IMR-90 (cell line): ENCODE measurements around the gene SYNGR4. TPM values are rescaled to one million over a fixed set of nuclear protein-coding genes. Genes with fewer than 3 reads are reported as not detected.

Experiments used
- ATAC-seq: fragments of 200-7000 bp; cut with Tn5 transposase; 2 replicates; pipeline ENCODE4 v1.9.1; 2020; ENCODE audit warnings: low read depth, mild to moderate bottlenecking, moderate library complexity
- BruUV-seq: library from RNA; stranded (reverse); fragments of 400-500 nt; replicated peaks from 2 replicates; lab custom pipeline; 2021; lab: Mats Ljungman, UMichigan
- CTCF ChIA-PET: fragments of 300-600 bp; formaldehyde crosslinking; extraction: SDS; loops from one replicate; lab custom pipeline; 2021; ENCODE audit warnings: antibody characterized with exemption; lab: Yijun Ruan, JAX
- POLR2A ChIA-PET: fragments of 300-600 bp; sonication (Branson Sonifier 250); formaldehyde crosslinking; loops from one replicate; lab custom pipeline; 2022; ENCODE audit warnings: antibody characterized with exemption; ENCODE audit not compliant: unreplicated experiment; lab: Charles Lee
- DNase-seq: peaks from one replicate; pipeline ENCODE4 v3.0.0; 2013
- H2AFZ ChIP-seq: replicated peaks from 2 replicates; pipeline ENCODE3; 2013; ENCODE audit warnings: low read length, mild to moderate bottlenecking; ENCODE audit not compliant: poor library complexity
- H2AK5ac ChIP-seq: 2 replicates; pipeline ENCODE4 v1.6.1; 2013; ENCODE audit warnings: low read depth, low read length, inconsistent platforms
- H2AK9ac ChIP-seq: replicated peaks from 2 replicates; pipeline ENCODE3; 2013; ENCODE audit warnings: mild to moderate bottlenecking, low read depth, low read length, moderate library complexity; ENCODE audit not compliant: poor library complexity
- H2BK120ac ChIP-seq: 2 replicates; pipeline ENCODE4 v1.6.1; 2013; ENCODE audit warnings: low read depth, low read length, inconsistent platforms
- H2BK15ac ChIP-seq: 3 replicates; pipeline ENCODE4 v1.6.1; 2013; ENCODE audit warnings: low read depth, low read length, inconsistent platforms
- H2BK20ac ChIP-seq: 2 replicates; pipeline ENCODE4 v1.6.1; 2013; ENCODE audit warnings: low read depth, mild to moderate bottlenecking, inconsistent platforms, low read length, moderate library complexity
- H2BK5ac ChIP-seq: 2 replicates; pipeline ENCODE4 v1.6.1; 2013; ENCODE audit warnings: mild to moderate bottlenecking, low read depth, low read length, inconsistent platforms; ENCODE audit not compliant: poor library complexity, severe bottlenecking
- H3K14ac ChIP-seq: replicated peaks from 2 replicates; pipeline ENCODE4 v1.6.1; 2013; ENCODE audit warnings: low read depth, low read length, inconsistent platforms
- H3K18ac ChIP-seq: 2 replicates; pipeline ENCODE4 v1.6.1; 2013; ENCODE audit warnings: low read depth, low read length, control low read depth
- H3K23ac ChIP-seq: 2 replicates; pipeline ENCODE4 v1.6.1; 2013; ENCODE audit warnings: low read depth, low read length, inconsistent platforms
- H3K27ac ChIP-seq: 2 replicates; pipeline ENCODE4 v1.5.1; 2013; ENCODE audit warnings: mild to moderate bottlenecking, control low read depth, low read length; ENCODE audit not compliant: insufficient read depth
- H3K27me3 ChIP-seq: 2 replicates; pipeline ENCODE4 v1.6.1; 2013; ENCODE audit warnings: low read length; ENCODE audit not compliant: control insufficient read depth, insufficient read depth
- H3K36me3 ChIP-seq: 2 replicates; pipeline ENCODE4 v1.6.1; 2013; ENCODE audit warnings: low read length, mixed read lengths; ENCODE audit not compliant: control insufficient read depth, insufficient read depth
- H3K4ac ChIP-seq: 2 replicates; pipeline ENCODE4 v1.6.1; 2013; ENCODE audit warnings: low read depth, low read length, inconsistent platforms
- H3K4me1 ChIP-seq: 2 replicates; pipeline ENCODE4 v1.6.1; 2013; ENCODE audit warnings: low read length, mixed read lengths; ENCODE audit not compliant: control insufficient read depth, insufficient read depth
- H3K4me2 ChIP-seq: 2 replicates; pipeline ENCODE4 v1.6.1; 2013; ENCODE audit warnings: low read depth, mild to moderate bottlenecking, control low read depth, low read length, moderate library complexity
- H3K4me3 ChIP-seq: 2 replicates; pipeline ENCODE4 v1.5.1; 2013; ENCODE audit warnings: low read depth, mild to moderate bottlenecking, control low read depth, low read length, moderate library complexity; ENCODE audit not compliant: insufficient read depth
- H3K56ac ChIP-seq: 2 replicates; pipeline ENCODE4 v1.6.1; 2013; ENCODE audit warnings: low read length, inconsistent platforms; ENCODE audit not compliant: insufficient read depth; ENCODE audit errors: extremely low read depth
- H3K79me1 ChIP-seq, 2 experiments: 2 replicates each; pipeline ENCODE4 v1.6.1; 2013; ENCODE audit warnings: low read length in 2 of 2, inconsistent platforms in 1 of 2, low read depth in 1 of 2
- H3K9ac ChIP-seq: 2 replicates; pipeline ENCODE4 v1.6.1; 2013; ENCODE audit warnings: low read depth, low read length, control low read depth
- H3K9me1 ChIP-seq: 2 replicates; pipeline ENCODE4 v1.6.1; 2013; ENCODE audit warnings: low read length, inconsistent platforms; ENCODE audit not compliant: insufficient read depth
- H3K9me3 ChIP-seq: 2 replicates; pipeline ENCODE4 v1.6.1; 2013; ENCODE audit warnings: low read length; ENCODE audit not compliant: control insufficient read depth, insufficient read depth
- H4K20me1 ChIP-seq: 2 replicates; pipeline ENCODE4 v1.6.1; 2013; ENCODE audit warnings: low read length, inconsistent platforms; ENCODE audit not compliant: insufficient read depth
- H4K5ac ChIP-seq: 2 replicates; pipeline ENCODE4 v1.6.1; 2013; ENCODE audit warnings: mild to moderate bottlenecking, low read depth, low read length, control low read depth
- H4K8ac ChIP-seq, 2 experiments: 2 replicates each; pipeline ENCODE4 v1.6.1; 2013; ENCODE audit warnings: low read depth in 2 of 2, low read length in 2 of 2, control low read depth in 1 of 2, inconsistent platforms in 1 of 2
- H4K91ac ChIP-seq: 2 replicates; pipeline ENCODE4 v1.6.1; 2013; ENCODE audit warnings: low read depth, low read length, inconsistent platforms; ENCODE audit not compliant: insufficient read depth
- BHLHE40 ChIP-seq: fragments of 150-350 bp; IDR thresholded peaks from 2 replicates; pipeline ENCODE4 v1.6.1; 2016; ENCODE audit warnings: mild to moderate bottlenecking, low read depth, low read length
- CHD1 ChIP-seq: IDR thresholded peaks from 2 replicates; pipeline ENCODE4 v1.6.1; 2012; ENCODE audit warnings: low read depth, low read length, improper control_type of control experiment
- FOS ChIP-seq: fragments of 150-350 bp; IDR thresholded peaks from 2 replicates; pipeline ENCODE4 v1.6.1; 2016; ENCODE audit warnings: low read depth, low read length
- MAFK ChIP-seq: IDR thresholded peaks from 2 replicates; pipeline ENCODE4 v1.6.1; 2012; ENCODE audit warnings: low read depth, low read length, improper control_type of control experiment
- MAZ ChIP-seq: IDR thresholded peaks from 2 replicates; pipeline ENCODE4 v1.6.1; 2012; ENCODE audit warnings: low read depth, mild to moderate bottlenecking, low read length, improper control_type of control experiment, moderate library complexity, borderline replicate concordance
- NFE2L2 ChIP-seq: fragments of 150-350 bp; IDR thresholded peaks from 2 replicates; pipeline ENCODE4 v1.6.1; 2016; ENCODE audit warnings: low read depth, mild to moderate bottlenecking, low read length
- POLR2A ChIP-seq: IDR thresholded peaks from 2 replicates; pipeline ENCODE4 v1.6.1; 2012; ENCODE audit warnings: mild to moderate bottlenecking, low read depth, low read length
- RAD21 ChIP-seq: IDR thresholded peaks from 2 replicates; pipeline ENCODE4 v1.6.1; 2012; ENCODE audit warnings: low read length, improper control_type of control experiment
- RFX5 ChIP-seq: IDR thresholded peaks from 2 replicates; pipeline ENCODE4 v1.8.0; 2012; ENCODE audit warnings: low read depth, mild to moderate bottlenecking, low read length, moderate library complexity
- WGBS, 2 experiments: methylation state at CpG; one replicate each; pipeline versions ENCODE4 v1.1.5 to v1.1.7; 2013; ENCODE audit warnings: missing lambda C conversion rate in 2 of 2; ENCODE audit not compliant: insufficient read length in 1 of 2; ENCODE audit errors: extremely low coverage in 2 of 2; 5-methylcytosine and 5-hydroxymethylcytosine counted together
- dilution Hi-C: fragments of 300-500 bp; cut with HindIII; formaldehyde crosslinking; loops from one replicate; pipeline ENCODE4 v1.14.3; 2018; ENCODE audit warnings: low sequenced_read_pairs; ENCODE audit not compliant: unreplicated experiment
- in situ Hi-C: fragments of 300-500 bp; cut with MboI; formaldehyde crosslinking; loops from 3 replicates; pipeline ENCODE4 v1.14.3; 2019; ENCODE audit warnings: low sequenced_read_pairs, inconsistent platforms, mixed read lengths
- intact Hi-C: fragments of 100-400 bp; cut with micrococcal nuclease; formaldehyde crosslinking; loops from 2 replicates; pipeline ENCODE4 v1.10.0; 2022
- polyA plus RNA-seq, 3 experiments: library from polyadenylated mRNA; depleted of rRNA; stranded (reverse); fragments of >200 nt; gene quantifications; 2 replicates each; pipeline ENCODE4 v1.2.3, GENCODE V29; 2012; ENCODE audit warnings: low replicate concordance in 1 of 3
- total RNA-seq: library from RNA; depleted of rRNA; stranded (reverse); fragments of >200 nt; gene quantifications from 2 replicates; pipeline ENCODE4 v1.2.3, GENCODE V29; 2012
- TF ChIP-seq, protein P1 (sequence below): fragments of 150-350 bp; IDR thresholded peaks from 2 replicates; pipeline ENCODE4 v1.6.1; 2016; ENCODE audit warnings: low read depth, mild to moderate bottlenecking, low read length, moderate library complexity, borderline replicate concordance
- TF ChIP-seq, protein P2 (sequence below): conservative IDR thresholded peaks from 2 replicates; pipeline ENCODE4 v1.5.1; 2012; ENCODE audit warnings: mild to moderate bottlenecking, low read depth, low read length, improper control_type of control experiment
- TF ChIP-seq, protein P3 (sequence below): fragments of 150-350 bp; IDR thresholded peaks from 2 replicates; pipeline ENCODE4 v1.6.1; 2017; ENCODE audit warnings: mild to moderate bottlenecking, antibody characterized with exemption, low read length, low read depth

SYNGR4 gene
- total and polyA plus RNA-seq, 2 of the 4 experiments (the other 2 are of a cell fraction), result not detected

DNA sequence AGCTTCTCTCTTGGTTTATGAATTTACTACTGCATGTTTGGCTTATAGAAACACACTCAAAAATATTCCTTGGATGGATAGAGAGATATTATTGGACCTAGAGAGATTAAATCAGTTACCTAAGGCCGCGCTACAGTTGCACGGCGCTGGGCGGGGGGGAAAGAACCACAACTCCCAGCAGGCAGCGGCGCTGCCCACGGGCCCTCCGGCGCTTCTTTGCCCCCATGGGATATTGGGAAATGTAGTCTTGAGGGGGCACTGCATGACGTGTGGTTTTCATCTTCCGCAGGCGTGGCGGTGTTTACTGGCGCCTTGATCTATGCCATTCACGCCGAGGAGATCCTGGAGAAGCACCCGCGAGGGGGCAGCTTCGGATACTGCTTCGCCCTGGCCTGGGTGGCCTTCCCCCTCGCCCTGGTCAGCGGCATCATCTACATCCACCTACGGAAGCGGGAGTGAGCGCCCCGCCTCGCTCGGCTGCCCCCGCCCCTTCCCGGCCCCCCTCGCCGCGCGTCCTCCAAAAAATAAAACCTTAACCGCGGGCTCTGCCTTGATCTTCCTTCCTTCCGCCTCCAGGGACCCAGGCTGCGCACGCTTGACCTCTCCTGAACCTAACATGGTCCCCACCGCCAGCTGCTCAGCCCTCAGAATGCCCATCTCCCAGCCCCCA is 34.0 kb upstream of the SYNGR4 start:
- WGBS, 2 experiments, result 64% methylated on average over 20 of the region's 41 CpGs; no CpG with 5 or more reads in 1 of the 2 experiments
- Histone ChIP-seq H4K8ac (no peak overlapping the region), H3K23ac (no peak overlapping the region), H3K9me1 (peaks cover 17% of the 10 kb centered on the region), H3K36me3 (peaks cover 25% of the 10 kb centered on the region), H4K20me1 (peaks cover 32% of the 10 kb centered on the region), H3K56ac (no peak overlapping the region), H3K4ac (no peak overlapping the region), H2BK15ac (no peak overlapping the region), H4K5ac (no peak overlapping the region), H3K79me1 (peaks cover 12 to 48% of the 10 kb centered on the region in 2 experiments), H3K4me3 (no peak overlapping the region), H4K91ac (no peak overlapping the region), H2BK5ac (no peak overlapping the region), H3K9me3 (no peaks in the 10 kb centered on the region), H3K9ac (no peak overlapping the region), H3K27me3 (no peaks in the 10 kb centered on the region), H2BK120ac (no peak overlapping the region), H3K14ac (no peak overlapping the region), H3K27ac (no peak overlapping the region), H2AFZ (no peak overlapping the region), H3K18ac (no peak overlapping the region), H3K4me1 (peaks cover 20% of the 10 kb centered on the region), H2BK20ac (no peak overlapping the region), H3K4me2 (no peak overlapping the region), H2AK5ac (no peak overlapping the region), H2AK9ac (no peak overlapping the region)
- no peak for DNase-seq
- TF ChIP-seq NFE2L2 (no peak), FOS (no peak), RAD21 (no peak), MAFK (no peak), CHD1 (no peak), POLR2A (no peak), MAZ (no peak), BHLHE40 (no peak), RFX5 (no peak)
- TF ChIP-seq, protein P1, sequence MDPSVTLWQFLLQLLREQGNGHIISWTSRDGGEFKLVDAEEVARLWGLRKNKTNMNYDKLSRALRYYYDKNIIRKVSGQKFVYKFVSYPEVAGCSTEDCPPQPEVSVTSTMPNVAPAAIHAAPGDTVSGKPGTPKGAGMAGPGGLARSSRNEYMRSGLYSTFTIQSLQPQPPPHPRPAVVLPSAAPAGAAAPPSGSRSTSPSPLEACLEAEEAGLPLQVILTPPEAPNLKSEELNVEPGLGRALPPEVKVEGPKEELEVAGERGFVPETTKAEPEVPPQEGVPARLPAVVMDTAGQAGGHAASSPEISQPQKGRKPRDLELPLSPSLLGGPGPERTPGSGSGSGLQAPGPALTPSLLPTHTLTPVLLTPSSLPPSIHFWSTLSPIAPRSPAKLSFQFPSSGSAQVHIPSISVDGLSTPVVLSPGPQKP, result no peak
- TF ChIP-seq, protein P2, sequence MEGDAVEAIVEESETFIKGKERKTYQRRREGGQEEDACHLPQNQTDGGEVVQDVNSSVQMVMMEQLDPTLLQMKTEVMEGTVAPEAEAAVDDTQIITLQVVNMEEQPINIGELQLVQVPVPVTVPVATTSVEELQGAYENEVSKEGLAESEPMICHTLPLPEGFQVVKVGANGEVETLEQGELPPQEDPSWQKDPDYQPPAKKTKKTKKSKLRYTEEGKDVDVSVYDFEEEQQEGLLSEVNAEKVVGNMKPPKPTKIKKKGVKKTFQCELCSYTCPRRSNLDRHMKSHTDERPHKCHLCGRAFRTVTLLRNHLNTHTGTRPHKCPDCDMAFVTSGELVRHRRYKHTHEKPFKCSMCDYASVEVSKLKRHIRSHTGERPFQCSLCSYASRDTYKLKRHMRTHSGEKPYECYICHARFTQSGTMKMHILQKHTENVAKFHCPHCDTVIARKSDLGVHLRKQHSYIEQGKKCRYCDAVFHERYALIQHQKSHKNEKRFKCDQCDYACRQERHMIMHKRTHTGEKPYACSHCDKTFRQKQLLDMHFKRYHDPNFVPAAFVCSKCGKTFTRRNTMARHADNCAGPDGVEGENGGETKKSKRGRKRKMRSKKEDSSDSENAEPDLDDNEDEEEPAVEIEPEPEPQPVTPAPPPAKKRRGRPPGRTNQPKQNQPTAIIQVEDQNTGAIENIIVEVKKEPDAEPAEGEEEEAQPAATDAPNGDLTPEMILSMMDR, result no peak
- TF ChIP-seq, protein P3, sequence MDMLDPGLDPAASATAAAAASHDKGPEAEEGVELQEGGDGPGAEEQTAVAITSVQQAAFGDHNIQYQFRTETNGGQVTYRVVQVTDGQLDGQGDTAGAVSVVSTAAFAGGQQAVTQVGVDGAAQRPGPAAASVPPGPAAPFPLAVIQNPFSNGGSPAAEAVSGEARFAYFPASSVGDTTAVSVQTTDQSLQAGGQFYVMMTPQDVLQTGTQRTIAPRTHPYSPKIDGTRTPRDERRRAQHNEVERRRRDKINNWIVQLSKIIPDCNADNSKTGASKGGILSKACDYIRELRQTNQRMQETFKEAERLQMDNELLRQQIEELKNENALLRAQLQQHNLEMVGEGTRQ, result no peak
- CTCF ChIA-PET, result no interaction called here
- no TSS peak for BruUV-seq
- in situ Hi-C loops, result no loop called here
- POLR2A ChIA-PET, result no interaction called here
- dilution Hi-C loops, result no loop called here
- ATAC-seq, result no peak
- intact Hi-C loops, result no loop called here
